ENCODE measurements around the gene TMEM50B.

GRCh38 chr21:33443194-33443593 is 36.6 kb downstream of the TMEM50B start:
- TF ChIP-seq, protein P1, sequence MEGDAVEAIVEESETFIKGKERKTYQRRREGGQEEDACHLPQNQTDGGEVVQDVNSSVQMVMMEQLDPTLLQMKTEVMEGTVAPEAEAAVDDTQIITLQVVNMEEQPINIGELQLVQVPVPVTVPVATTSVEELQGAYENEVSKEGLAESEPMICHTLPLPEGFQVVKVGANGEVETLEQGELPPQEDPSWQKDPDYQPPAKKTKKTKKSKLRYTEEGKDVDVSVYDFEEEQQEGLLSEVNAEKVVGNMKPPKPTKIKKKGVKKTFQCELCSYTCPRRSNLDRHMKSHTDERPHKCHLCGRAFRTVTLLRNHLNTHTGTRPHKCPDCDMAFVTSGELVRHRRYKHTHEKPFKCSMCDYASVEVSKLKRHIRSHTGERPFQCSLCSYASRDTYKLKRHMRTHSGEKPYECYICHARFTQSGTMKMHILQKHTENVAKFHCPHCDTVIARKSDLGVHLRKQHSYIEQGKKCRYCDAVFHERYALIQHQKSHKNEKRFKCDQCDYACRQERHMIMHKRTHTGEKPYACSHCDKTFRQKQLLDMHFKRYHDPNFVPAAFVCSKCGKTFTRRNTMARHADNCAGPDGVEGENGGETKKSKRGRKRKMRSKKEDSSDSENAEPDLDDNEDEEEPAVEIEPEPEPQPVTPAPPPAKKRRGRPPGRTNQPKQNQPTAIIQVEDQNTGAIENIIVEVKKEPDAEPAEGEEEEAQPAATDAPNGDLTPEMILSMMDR (IDR thresholded peaks at IDR 0.05), result no peak
- no peak for TF ChIP-seq POLR2A (IDR thresholded peaks at IDR 0.05)
